T-helper 17 cell (primary cell): ENCODE results near the gene ITPRID1. TPM values are rescaled to one million over a fixed set of nuclear protein-coding genes. Genes with fewer than 3 reads are reported as not detected.

Experiments used
- ATAC-seq: fragments of 150-1000 bp; cut with Tn5 transposase; 2 replicates; pipeline ENCODE4 v1.10.0; 2021; ENCODE audit warnings: mild to moderate bottlenecking, moderate library complexity
- DNase-seq, 3 donors: peaks; one replicate each; pipeline versions ENCODE4 v3.0.0 to v3.0.0-alpha.2; 2020 to 2021
- H3K9me3 ChIP-seq: one replicate; pipeline ENCODE4 v1.7.0; 2013; ENCODE audit warnings: low read length, mild to moderate bottlenecking; ENCODE audit not compliant: control insufficient read depth, poor library complexity, severe bottlenecking
- H3K27ac Mint-ChIP-seq: one replicate; pipeline ENCODE4 v1.8.0; 2022; ENCODE audit warnings: mild to moderate bottlenecking, moderate library complexity, mixed read lengths
- H3K27me3 Mint-ChIP-seq: one replicate; pipeline ENCODE4 v1.8.0; 2022; ENCODE audit warnings: mixed read lengths
- H3K36me3 Mint-ChIP-seq: one replicate; pipeline ENCODE4 v1.8.0; 2022; ENCODE audit warnings: low read depth, mixed read lengths
- H3K4me1 Mint-ChIP-seq: one replicate; pipeline ENCODE4 v1.8.0; 2022; ENCODE audit warnings: mild to moderate bottlenecking, mixed read lengths
- H3K4me3 Mint-ChIP-seq: one replicate; pipeline ENCODE4 v1.8.0; 2022; ENCODE audit warnings: mild to moderate bottlenecking, moderate library complexity, mixed read lengths
- total RNA-seq, 4 donors: library from RNA in 2 of 4; stranded (reverse) in 2 of 4; gene quantifications; one replicate each; pipeline ENCODE4 v1.2.3 and lab custom pipeline; 2022 to 2026

ITPRID1 gene
- total RNA-seq, 2 donors from 2014 or later = not detected

- no peaks in the 10 kb centered on the region for H3K4me1 Mint-ChIP-seq
- H3K4me3 Mint-ChIP-seq = no peak overlapping the region
- H3K27me3 Mint-ChIP-seq = no peaks in the 10 kb centered on the region
- no peak for DNase-seq
- H3K27ac Mint-ChIP-seq = no peak overlapping the region
- ATAC-seq = no peak
- H3K9me3 ChIP-seq = no peaks in the 10 kb centered on the region
- no peaks in the 10 kb centered on the region for H3K36me3 Mint-ChIP-seq
These were observed 88.2 kb downstream of the ITPRID1 start for GRCh38 chr7:31602041-31602625.

- no peak overlapping the region for H3K27ac Mint-ChIP-seq
- no peaks in the 10 kb centered on the region for H3K9me3 ChIP-seq
- no peaks in the 10 kb centered on the region for H3K36me3 Mint-ChIP-seq
- H3K4me1 Mint-ChIP-seq = no peaks in the 10 kb centered on the region
- H3K4me3 Mint-ChIP-seq = no peak overlapping the region
- ATAC-seq (no peak), DNase-seq (no peak)
- H3K27me3 Mint-ChIP-seq = no peaks in the 10 kb centered on the region
These were observed 89.2 kb downstream of the ITPRID1 start for GRCh38 chr7:31603046-31603445.

GRCh38 chr7:31613604-31614003 is 99.7 kb downstream of the ITPRID1 start:
- no peaks in the 10 kb centered on the region for H3K36me3 Mint-ChIP-seq
- no peaks in the 10 kb centered on the region for H3K4me1 Mint-ChIP-seq
- no peak overlapping the region for H3K27ac Mint-ChIP-seq
- ATAC-seq (no peak), DNase-seq (no peak)
- H3K9me3 ChIP-seq = peaks cover 2% of the 10 kb centered on the region
- H3K4me3 Mint-ChIP-seq = no peak overlapping the region
- no peaks in the 10 kb centered on the region for H3K27me3 Mint-ChIP-seq

- no peak overlapping the region for H3K27ac Mint-ChIP-seq
- ATAC-seq (no peak), DNase-seq (no peak)
- H3K4me1 Mint-ChIP-seq = no peaks in the 10 kb centered on the region
- no peak overlapping the region for H3K4me3 Mint-ChIP-seq
- no peaks in the 10 kb centered on the region for H3K9me3 ChIP-seq
- H3K36me3 Mint-ChIP-seq = no peaks in the 10 kb centered on the region
- H3K27me3 Mint-ChIP-seq = no peaks in the 10 kb centered on the region
These were observed 119.6 kb downstream of the ITPRID1 start for GRCh38 chr7:31633467-31633866.

- DNase-seq (no peak), ATAC-seq (no peak)
- no peak overlapping the region for H3K27ac Mint-ChIP-seq
- no peaks in the 10 kb centered on the region for H3K27me3 Mint-ChIP-seq
- H3K4me1 Mint-ChIP-seq = no peaks in the 10 kb centered on the region
- H3K9me3 ChIP-seq = no peaks in the 10 kb centered on the region
- no peaks in the 10 kb centered on the region for H3K36me3 Mint-ChIP-seq
- no peak overlapping the region for H3K4me3 Mint-ChIP-seq
These were observed 120.1 kb downstream of the ITPRID1 start for GRCh38 chr7:31633894-31634494.

- no peaks in the 10 kb centered on the region for H3K36me3 Mint-ChIP-seq
- H3K27ac Mint-ChIP-seq = no peak overlapping the region
- no peaks in the 10 kb centered on the region for H3K27me3 Mint-ChIP-seq
- ATAC-seq (no peak), DNase-seq (no peak)
- H3K4me1 Mint-ChIP-seq = no peaks in the 10 kb centered on the region
- no peaks in the 10 kb centered on the region for H3K9me3 ChIP-seq
- no peak overlapping the region for H3K4me3 Mint-ChIP-seq
These were observed 126.5 kb downstream of the ITPRID1 start for GRCh38 chr7:31640381-31640780.

- Mint-ChIP-seq H3K4me3 (no peak overlapping the region), H3K4me1 (no peaks in the 10 kb centered on the region), H3K27me3 (no peaks in the 10 kb centered on the region), H3K36me3 (no peaks in the 10 kb centered on the region), H3K27ac (no peak overlapping the region)
- ATAC-seq = no peak
- no peak for DNase-seq
- no peaks in the 10 kb centered on the region for H3K9me3 ChIP-seq
These were observed 128.8 kb downstream of the ITPRID1 start for GRCh38 chr7:31642681-31643115.

GRCh38 chr7:31646942-31647341 is 133.1 kb downstream of the ITPRID1 start:
- Mint-ChIP-seq H3K27me3 (no peaks in the 10 kb centered on the region), H3K4me3 (no peak overlapping the region), H3K36me3 (no peaks in the 10 kb centered on the region), H3K27ac (no peak overlapping the region), H3K4me1 (no peaks in the 10 kb centered on the region)
- ATAC-seq = no peak
- no peak for DNase-seq
- H3K9me3 ChIP-seq = no peaks in the 10 kb centered on the region

- Mint-ChIP-seq H3K4me3 (no peak overlapping the region), H3K27me3 (no peaks in the 10 kb centered on the region), H3K36me3 (no peaks in the 10 kb centered on the region), H3K4me1 (no peaks in the 10 kb centered on the region), H3K27ac (no peak overlapping the region)
- DNase-seq (no peak), ATAC-seq (no peak)
- no peaks in the 10 kb centered on the region for H3K9me3 ChIP-seq
These were observed 133.6 kb downstream of the ITPRID1 start for GRCh38 chr7:31647511-31647910.

- Mint-ChIP-seq H3K4me1 (no peaks in the 10 kb centered on the region), H3K36me3 (no peaks in the 10 kb centered on the region), H3K4me3 (no peak overlapping the region), H3K27me3 (no peaks in the 10 kb centered on the region), H3K27ac (no peak overlapping the region)
- no peaks in the 10 kb centered on the region for H3K9me3 ChIP-seq
- no peak for ATAC-seq
- no peak for DNase-seq
These were observed 134.4 kb downstream of the ITPRID1 start for GRCh38 chr7:31648288-31648687.

- no peak for DNase-seq
- no peak for ATAC-seq
- Mint-ChIP-seq H3K27me3 (no peaks in the 10 kb centered on the region), H3K36me3 (no peaks in the 10 kb centered on the region), H3K27ac (no peak overlapping the region), H3K4me1 (no peaks in the 10 kb centered on the region), H3K4me3 (no peak overlapping the region)
- H3K9me3 ChIP-seq = no peaks in the 10 kb centered on the region
These were observed 135.0 kb downstream of the ITPRID1 start for GRCh38 chr7:31648880-31649279.

- no peaks in the 10 kb centered on the region for H3K36me3 Mint-ChIP-seq
- no peak overlapping the region for H3K4me3 Mint-ChIP-seq
- H3K27ac Mint-ChIP-seq = no peak overlapping the region
- H3K4me1 Mint-ChIP-seq = no peaks in the 10 kb centered on the region
- H3K9me3 ChIP-seq = no peaks in the 10 kb centered on the region
- no peak for ATAC-seq
- H3K27me3 Mint-ChIP-seq = no peaks in the 10 kb centered on the region
- DNase-seq = no peak
These were observed 137.6 kb downstream of the ITPRID1 start for GRCh38 chr7:31651234-31652062.

- no peaks in the 10 kb centered on the region for H3K9me3 ChIP-seq
- H3K36me3 Mint-ChIP-seq = no peaks in the 10 kb centered on the region
- H3K27me3 Mint-ChIP-seq = no peaks in the 10 kb centered on the region
- H3K4me1 Mint-ChIP-seq = no peaks in the 10 kb centered on the region
- ATAC-seq (no peak), DNase-seq (no peak)
- no peak overlapping the region for H3K27ac Mint-ChIP-seq
- no peak overlapping the region for H3K4me3 Mint-ChIP-seq
These were observed 138.1 kb downstream of the ITPRID1 start for GRCh38 chr7:31652063-31652326.

GRCh38 chr7:31663072-31663471 is 149.2 kb downstream of the ITPRID1 start:
- H3K9me3 ChIP-seq = no peaks in the 10 kb centered on the region
- no peaks in the 10 kb centered on the region for H3K36me3 Mint-ChIP-seq
- DNase-seq (no peak), ATAC-seq (no peak)
- H3K4me1 Mint-ChIP-seq = no peaks in the 10 kb centered on the region
- H3K27ac Mint-ChIP-seq = no peak overlapping the region
- H3K4me3 Mint-ChIP-seq = no peak overlapping the region
- no peaks in the 10 kb centered on the region for H3K27me3 Mint-ChIP-seq
